ENCODE data around the gene TMEM255B.
"Not testable (repeated sequence)": the region's sequence is repeated elsewhere in the genome, so short reads cannot be mapped to it uniquely, and the experiment has no call there.

The TMEM255B gene

GRCh38 chr13:113832205-113832604 lies 73.2 kb downstream of the TMEM255B start:
- Histone ChIP-seq H3K18ac (ENCODE audit: low read length) (no peak overlapping the region), H4K5ac (ENCODE audit: low read length) (no peak overlapping the region), H3K79me1 (ENCODE audit: low read length) (no peaks in the 10 kb centered on the region), H2BK120ac (ENCODE audit: low read depth, low read length) (no peak overlapping the region), H2BK5ac (ENCODE audit: low read length) (no peak overlapping the region), H2AK5ac (ENCODE audit: low read length) (no peak overlapping the region), H3K9ac (ENCODE audit: low read length) (no peak overlapping the region), H3K4me3 (ENCODE audit: low read length) (no peak overlapping the region), H3K36me3 (ENCODE audit: control insufficient read depth, insufficient read depth, low read length) (no peaks in the 10 kb centered on the region), H3K56ac (ENCODE audit: low read length) (no peak overlapping the region), H4K8ac (ENCODE audit: low read depth, low read length) (no peak overlapping the region), H3K4me2 (ENCODE audit: low read length) (no peak overlapping the region), H3K79me2 (ENCODE audit: control insufficient read depth, insufficient read depth, low read length) (no peaks in the 10 kb centered on the region), H3K27me3 (ENCODE audit: insufficient read depth, low read length, poor library complexity) (no peaks in the 10 kb centered on the region), H3K23ac (ENCODE audit: low read length) (no peak overlapping the region), H3K4ac (ENCODE audit: low read depth, low read length) (no peak overlapping the region), H2BK15ac (replicated peaks; ENCODE audit: low read depth) (no peak overlapping the region), H3K4me1 (ENCODE audit: control insufficient read depth, low read depth, low read length) (peaks cover under 1% of the 10 kb centered on the region), H3K27ac (ENCODE audit: low read depth, low read length) (no peak overlapping the region)
- no CpG with 5 or more reads among the region's 19 CpGs for WGBS (ENCODE audit: extremely low coverage, insufficient coverage, low lambda C conversion rate)
- no peak for DNase-seq

- no peak overlapping the region for H3K9ac ChIP-seq (ENCODE audit: low read length)
- H3K4ac ChIP-seq (ENCODE audit: low read depth, low read length): no peak overlapping the region
- H4K5ac ChIP-seq (ENCODE audit: low read length): no peak overlapping the region
- no CpG with 5 or more reads among the region's 23 CpGs for WGBS (ENCODE audit: extremely low coverage, insufficient coverage, low lambda C conversion rate)
- H3K27ac ChIP-seq (ENCODE audit: low read depth, low read length): no peak overlapping the region
- H3K18ac ChIP-seq (ENCODE audit: low read length): no peak overlapping the region
- H3K79me2 ChIP-seq (ENCODE audit: control insufficient read depth, insufficient read depth, low read length): no peaks in the 10 kb centered on the region
- H2BK15ac ChIP-seq (replicated peaks; ENCODE audit: low read depth): no peak overlapping the region
- no peak overlapping the region for H3K23ac ChIP-seq (ENCODE audit: low read length)
- H3K36me3 ChIP-seq (ENCODE audit: control insufficient read depth, insufficient read depth, low read length): no peaks in the 10 kb centered on the region
- peaks cover 3% of the 10 kb centered on the region for H3K4me1 ChIP-seq (ENCODE audit: control insufficient read depth, low read depth, low read length)
- H3K79me1 ChIP-seq (ENCODE audit: low read length): no peaks in the 10 kb centered on the region
- no peak for DNase-seq
- H3K56ac ChIP-seq (ENCODE audit: low read length): no peak overlapping the region
- H3K27me3 ChIP-seq (ENCODE audit: insufficient read depth, low read length, poor library complexity): no peaks in the 10 kb centered on the region
- no peak overlapping the region for H2BK5ac ChIP-seq (ENCODE audit: low read length)
- no peak overlapping the region for H2BK120ac ChIP-seq (ENCODE audit: low read depth, low read length)
- H4K8ac ChIP-seq (ENCODE audit: low read depth, low read length): no peak overlapping the region
- no peak overlapping the region for H3K4me2 ChIP-seq (ENCODE audit: low read length)
- no peak overlapping the region for H2AK5ac ChIP-seq (ENCODE audit: low read length)
- no peak overlapping the region for H3K4me3 ChIP-seq (ENCODE audit: low read length)
Measured at GRCh38 chr13:113832631-113833030, 73.6 kb downstream of the TMEM255B start.

GRCh38 chr13:113833111-113833830 lies 74.2 kb downstream of the TMEM255B start:
- Histone ChIP-seq H3K79me2 (ENCODE audit: control insufficient read depth, insufficient read depth, low read length) (no peaks in the 10 kb centered on the region), H2BK120ac (ENCODE audit: low read depth, low read length) (no peak overlapping the region), H2BK5ac (ENCODE audit: low read length) (no peak overlapping the region), H3K4me1 (ENCODE audit: control insufficient read depth, low read depth, low read length) (peaks cover 3% of the 10 kb centered on the region), H3K27ac (ENCODE audit: low read depth, low read length) (no peak overlapping the region), H3K4me3 (ENCODE audit: low read length) (no peak overlapping the region), H3K36me3 (ENCODE audit: control insufficient read depth, insufficient read depth, low read length) (no peaks in the 10 kb centered on the region), H3K27me3 (ENCODE audit: insufficient read depth, low read length, poor library complexity) (no peaks in the 10 kb centered on the region), H3K56ac (ENCODE audit: low read length) (no peak overlapping the region), H3K4ac (ENCODE audit: low read depth, low read length) (no peak overlapping the region), H3K79me1 (ENCODE audit: low read length) (no peaks in the 10 kb centered on the region), H3K18ac (ENCODE audit: low read length) (no peak overlapping the region), H4K8ac (ENCODE audit: low read depth, low read length) (no peak overlapping the region), H2BK15ac (replicated peaks; ENCODE audit: low read depth) (no peak overlapping the region), H3K4me2 (ENCODE audit: low read length) (no peak overlapping the region), H3K9ac (ENCODE audit: low read length) (no peak overlapping the region), H2AK5ac (ENCODE audit: low read length) (no peak overlapping the region), H3K23ac (ENCODE audit: low read length) (no peak overlapping the region), H4K5ac (ENCODE audit: low read length) (no peak overlapping the region)
- no CpG with 5 or more reads among the region's 25 CpGs for WGBS (ENCODE audit: extremely low coverage, insufficient coverage, low lambda C conversion rate)
- no peak for DNase-seq

- H3K4me2 ChIP-seq (ENCODE audit: low read length); H3K4me1 ChIP-seq (ENCODE audit: control insufficient read depth, low read depth, low read length); H2AK5ac ChIP-seq (ENCODE audit: low read length); H3K27me3 ChIP-seq (ENCODE audit: insufficient read depth, low read length, poor library complexity); H3K9ac ChIP-seq (ENCODE audit: low read length); H3K27ac ChIP-seq (ENCODE audit: low read depth, low read length); H2BK15ac ChIP-seq (replicated peaks; ENCODE audit: low read depth); H3K4me3 ChIP-seq (ENCODE audit: low read length); H3K79me1 ChIP-seq (ENCODE audit: low read length); DNase-seq; H3K56ac ChIP-seq (ENCODE audit: low read length); H3K23ac ChIP-seq (ENCODE audit: low read length); H2BK120ac ChIP-seq (ENCODE audit: low read depth, low read length); H3K36me3 ChIP-seq (ENCODE audit: control insufficient read depth, insufficient read depth, low read length); H4K5ac ChIP-seq (ENCODE audit: low read length); H2BK5ac ChIP-seq (ENCODE audit: low read length); H4K8ac ChIP-seq (ENCODE audit: low read depth, low read length); H3K79me2 ChIP-seq (ENCODE audit: control insufficient read depth, insufficient read depth, low read length); H3K4ac ChIP-seq (ENCODE audit: low read depth, low read length); H3K18ac ChIP-seq (ENCODE audit: low read length): not testable (repeated sequence)
- no CpG with 5 or more reads among the region's 17 CpGs for WGBS (ENCODE audit: extremely low coverage, insufficient coverage, low lambda C conversion rate)
Measured at GRCh38 chr13:113834006-113834405, 75.0 kb downstream of the TMEM255B start.

- H3K27ac ChIP-seq (ENCODE audit: low read depth, low read length): no peak overlapping the region
- no CpG with 5 or more reads among the region's 38 CpGs for WGBS (ENCODE audit: extremely low coverage, insufficient coverage, low lambda C conversion rate)
Measured at GRCh38 chr13:113834496-113835200, 75.6 kb downstream of the TMEM255B start.

More at GRCh38 chr13:113834496-113835200, 75.6 kb downstream of the TMEM255B start:
- no peak overlapping the region for H2BK15ac ChIP-seq (replicated peaks; ENCODE audit: low read depth)
- H3K36me3 ChIP-seq (ENCODE audit: control insufficient read depth, insufficient read depth, low read length): no peaks in the 10 kb centered on the region
- H3K27me3 ChIP-seq (ENCODE audit: insufficient read depth, low read length, poor library complexity): no peaks in the 10 kb centered on the region
- H3K23ac ChIP-seq (ENCODE audit: low read length): no peak overlapping the region
- H2BK120ac ChIP-seq (ENCODE audit: low read depth, low read length): no peak overlapping the region
- no peak overlapping the region for H2AK5ac ChIP-seq (ENCODE audit: low read length)
- H3K4me2 ChIP-seq (ENCODE audit: low read length): no peak overlapping the region
- H4K8ac ChIP-seq (ENCODE audit: low read depth, low read length): no peak overlapping the region
- no peak overlapping the region for H4K5ac ChIP-seq (ENCODE audit: low read length)
- no peak overlapping the region for H3K4me3 ChIP-seq (ENCODE audit: low read length)
- no peak overlapping the region for H3K4ac ChIP-seq (ENCODE audit: low read depth, low read length)
- H3K18ac ChIP-seq (ENCODE audit: low read length): no peak overlapping the region
- no peak overlapping the region for H2BK5ac ChIP-seq (ENCODE audit: low read length)
- H3K56ac ChIP-seq (ENCODE audit: low read length): no peak overlapping the region
- no peak for DNase-seq
- H3K4me1 ChIP-seq (ENCODE audit: control insufficient read depth, low read depth, low read length): peaks cover 3% of the 10 kb centered on the region
- no peak overlapping the region for H3K9ac ChIP-seq (ENCODE audit: low read length)
- no peaks in the 10 kb centered on the region for H3K79me2 ChIP-seq (ENCODE audit: control insufficient read depth, insufficient read depth, low read length)
- H3K79me1 ChIP-seq (ENCODE audit: low read length): no peaks in the 10 kb centered on the region
